Smooth muscle cell of the pulmonary artery (primary cell): ENCODE results near the gene EPB41L1. TPM values are rescaled to one million over a fixed set of nuclear protein-coding genes. Genes with fewer than 3 reads are reported as not detected.

Source experiments
- total RNA-seq: library from RNA; depleted of rRNA; stranded (reverse); fragments of >200 nt; gene quantifications from 2 replicates; pipeline ENCODE4 v1.2.3, GENCODE V29; 2014

Gene EPB41L1
- 42.2 and 48.2 TPM in 2 replicates for total RNA-seq

GRCh38 chr20:36154700-36155628 lies at the start of gene EPB41L1:
EPB41L1 (plus strand) TSS chr20:36154740; CDS start chr20:36173778, 19,038 bp downstream.

GRCh38 chr20:36235892-36236785 lies 81.6 kb downstream of the EPB41L1 start, which contains the start of gene AAR2:
AAR2 (plus strand) TSS chr20:36236478; CDS start chr20:36239869, 3,391 bp downstream.

Other genes starting within 250 kb of the EPB41L1 start
- gene SCAND1, start 200.2 kb upstream of the EPB41L1 start, total RNA-seq = 25.2 and 32.3 TPM in 2 replicates
- gene CNBD2, start 186.2 kb upstream of the EPB41L1 start, total RNA-seq = 0.99 and 1.5 TPM in 2 replicates
- 25.1 and 25.8 TPM in 2 replicates for gene AAR2, start 81.7 kb downstream of the EPB41L1 start, total RNA-seq
- gene DLGAP4, start 151.6 kb downstream of the EPB41L1 start, total RNA-seq = 29.1 and 30.8 TPM in 2 replicates